ENCODE measurements around the gene BSN. TPM values are rescaled to one million over a fixed set of nuclear protein-coding genes. Genes with fewer than 3 reads are reported as not detected.
"Not testable (repeated sequence)": the region's sequence is repeated elsewhere in the genome, so short reads cannot be mapped to it uniquely, and the experiment has no call there.

The BSN gene
- total and polyA plus RNA-seq, 9 donors: 0.44 to 1.2 (median 0.62) TPM

- not testable (repeated sequence) for DNase-seq; H3K36me3 ChIP-seq (ENCODE audit: control insufficient read depth, insufficient read depth, low read length); H3K9me3 ChIP-seq (replicated peaks; ENCODE audit: control insufficient read depth, low read depth, low read length)
- Histone ChIP-seq H3K27me3 (ENCODE audit: control insufficient read depth, insufficient read depth, low read length) (peaks cover 22% of the 10 kb centered on the region), H3K4me3 (ENCODE audit: low read length) (peak overlapping the region; percentile 98), H3K27ac (ENCODE audit: low read length) (peak overlapping the region; percentile 24), H3K4me1 (ENCODE audit: control insufficient read depth, insufficient read depth, low read length) (peaks cover 37% of the 10 kb centered on the region)
- WGBS (ENCODE audit: insufficient coverage): 4% methylated on average over 2 of the region's 16 CpGs
Measured at GRCh38 chr3:49689908-49690624, 135.8 kb downstream of the BSN start.

- DNase-seq; H3K36me3 ChIP-seq (ENCODE audit: control insufficient read depth, insufficient read depth, low read length); H3K4me3 ChIP-seq (ENCODE audit: low read length); H3K9me3 ChIP-seq (replicated peaks; ENCODE audit: control insufficient read depth, low read depth, low read length); H3K27ac ChIP-seq (ENCODE audit: low read length): not testable (repeated sequence)
- H3K4me1 ChIP-seq (ENCODE audit: control insufficient read depth, insufficient read depth, low read length): peaks cover 42% of the 10 kb centered on the region
- H3K27me3 ChIP-seq (ENCODE audit: control insufficient read depth, insufficient read depth, low read length): peaks cover 16% of the 10 kb centered on the region
- 86% methylated on average over 2 of the region's 3 CpGs for WGBS (ENCODE audit: insufficient coverage)
Measured at GRCh38 chr3:49690856-49691255, 136.6 kb downstream of the BSN start.

- not testable (repeated sequence) for H3K27ac ChIP-seq (ENCODE audit: low read length)
Measured at GRCh38 chr3:49691481-49691880, 137.2 kb downstream of the BSN start.

GRCh38 chr3:49694409-49695070, 140.3 kb downstream of the BSN start:
- not testable (repeated sequence) for H3K27me3 ChIP-seq (ENCODE audit: control insufficient read depth, insufficient read depth, low read length); H3K9me3 ChIP-seq (replicated peaks; ENCODE audit: control insufficient read depth, low read depth, low read length); H3K4me3 ChIP-seq (ENCODE audit: low read length)
- peak; percentile 61 for DNase-seq
- Histone ChIP-seq H3K27ac (ENCODE audit: low read length) (peak overlapping the region; percentile 85), H3K4me1 (ENCODE audit: control insufficient read depth, insufficient read depth, low read length) (peaks cover 30% of the 10 kb centered on the region), H3K36me3 (ENCODE audit: control insufficient read depth, insufficient read depth, low read length) (peaks cover 22% of the 10 kb centered on the region)
- WGBS (ENCODE audit: insufficient coverage): 45% methylated on average over 4 of the region's 6 CpGs

More at GRCh38 chr3:49691481-49691880, 137.2 kb downstream of the BSN start:
- H3K4me1 ChIP-seq (ENCODE audit: control insufficient read depth, insufficient read depth, low read length): peaks cover 39% of the 10 kb centered on the region
- H3K4me3 ChIP-seq (ENCODE audit: low read length); H3K36me3 ChIP-seq (ENCODE audit: control insufficient read depth, insufficient read depth, low read length); DNase-seq; H3K9me3 ChIP-seq (replicated peaks; ENCODE audit: control insufficient read depth, low read depth, low read length): not testable (repeated sequence)
- peaks cover 11% of the 10 kb centered on the region for H3K27me3 ChIP-seq (ENCODE audit: control insufficient read depth, insufficient read depth, low read length)
- 81% methylated on average over 2 of the region's 3 CpGs for WGBS (ENCODE audit: insufficient coverage)

- not testable (repeated sequence) for H3K9me3 ChIP-seq (replicated peaks; ENCODE audit: control insufficient read depth, low read depth, low read length); H3K4me3 ChIP-seq (ENCODE audit: low read length); DNase-seq; H3K27me3 ChIP-seq (ENCODE audit: control insufficient read depth, insufficient read depth, low read length)
- WGBS (ENCODE audit: insufficient coverage): no CpG with 5 or more reads among the region's 4 CpGs
- Histone ChIP-seq H3K36me3 (ENCODE audit: control insufficient read depth, insufficient read depth, low read length) (peaks cover 31% of the 10 kb centered on the region), H3K27ac (ENCODE audit: low read length) (peak overlapping the region; percentile 85), H3K4me1 (ENCODE audit: control insufficient read depth, insufficient read depth, low read length) (peaks cover 25% of the 10 kb centered on the region)
Measured at GRCh38 chr3:49695350-49696015, 141.2 kb downstream of the BSN start.

GRCh38 chr3:49699281-49699979, 145.2 kb downstream of the BSN start:
- no peaks in the 10 kb centered on the region for H3K9me3 ChIP-seq (replicated peaks; ENCODE audit: control insufficient read depth, low read depth, low read length)
- H3K27me3 ChIP-seq (ENCODE audit: control insufficient read depth, insufficient read depth, low read length): no peaks in the 10 kb centered on the region
- DNase-seq: no peak
- peaks cover 70% of the 10 kb centered on the region for H3K36me3 ChIP-seq (ENCODE audit: control insufficient read depth, insufficient read depth, low read length)
- H3K27ac ChIP-seq (ENCODE audit: low read length): no peak overlapping the region
- no peak overlapping the region for H3K4me3 ChIP-seq (ENCODE audit: low read length)
- peaks cover 10% of the 10 kb centered on the region for H3K4me1 ChIP-seq (ENCODE audit: control insufficient read depth, insufficient read depth, low read length)
- 82% methylated on average over 9 of the region's 16 CpGs for WGBS (ENCODE audit: insufficient coverage)

GRCh38 chr3:49700014-49700413, 145.7 kb downstream of the BSN start:
- H3K27ac ChIP-seq (ENCODE audit: low read length): no peak overlapping the region
- H3K9me3 ChIP-seq (replicated peaks; ENCODE audit: control insufficient read depth, low read depth, low read length): no peaks in the 10 kb centered on the region
- no peaks in the 10 kb centered on the region for H3K27me3 ChIP-seq (ENCODE audit: control insufficient read depth, insufficient read depth, low read length)
- H3K4me1 ChIP-seq (ENCODE audit: control insufficient read depth, insufficient read depth, low read length): peaks cover 6% of the 10 kb centered on the region
- WGBS (ENCODE audit: insufficient coverage): 87% methylated on average over 8 of the region's 8 CpGs
- H3K4me3 ChIP-seq (ENCODE audit: low read length): no peak overlapping the region
- DNase-seq: no peak
- peaks cover 76% of the 10 kb centered on the region for H3K36me3 ChIP-seq (ENCODE audit: control insufficient read depth, insufficient read depth, low read length)

- WGBS (ENCODE audit: insufficient coverage): 68% methylated on average over 12 of the region's 13 CpGs
- no peaks in the 10 kb centered on the region for H3K4me1 ChIP-seq (ENCODE audit: control insufficient read depth, insufficient read depth, low read length)
- no peaks in the 10 kb centered on the region for H3K27me3 ChIP-seq (ENCODE audit: control insufficient read depth, insufficient read depth, low read length)
- H3K36me3 ChIP-seq (ENCODE audit: control insufficient read depth, insufficient read depth, low read length): peaks cover 82% of the 10 kb centered on the region
- H3K9me3 ChIP-seq (replicated peaks; ENCODE audit: control insufficient read depth, low read depth, low read length): no peaks in the 10 kb centered on the region
- no peak overlapping the region for H3K4me3 ChIP-seq (ENCODE audit: low read length)
- DNase-seq: no peak
- no peak overlapping the region for H3K27ac ChIP-seq (ENCODE audit: low read length)
Measured at GRCh38 chr3:49700453-49701128, 146.3 kb downstream of the BSN start.

- Histone ChIP-seq H3K4me1 (ENCODE audit: control insufficient read depth, insufficient read depth, low read length) (no peaks in the 10 kb centered on the region), H3K9me3 (replicated peaks; ENCODE audit: control insufficient read depth, low read depth, low read length) (no peaks in the 10 kb centered on the region), H3K36me3 (ENCODE audit: control insufficient read depth, insufficient read depth, low read length) (peaks cover 90% of the 10 kb centered on the region), H3K27ac (ENCODE audit: low read length) (no peak overlapping the region), H3K27me3 (ENCODE audit: control insufficient read depth, insufficient read depth, low read length) (no peaks in the 10 kb centered on the region), H3K4me3 (ENCODE audit: low read length) (no peak overlapping the region)
- DNase-seq: no peak
- whole genome bisulfite sequencing (ENCODE audit: insufficient coverage): 78% methylated on average over 19 of the region's 21 CpGs
Measured at GRCh38 chr3:49701388-49702077, 147.3 kb downstream of the BSN start.

Data from muscle of leg (tissue), 11 donors.